GM18505 (cell line): ENCODE data around the gene ITGA11.

Source experiments
- ATAC-seq: cut with Tn5 transposase; IDR thresholded peaks from one replicate; pipeline ENCODE4 v1.9.1; 2021; ENCODE audit not compliant: unreplicated experiment
- POLR2A ChIP-seq: IDR thresholded peaks from 4 replicates; pipeline ENCODE4 v1.6.1; 2011; ENCODE audit warnings: borderline replicate concordance; ENCODE audit not compliant: insufficient read depth, insufficient read length; ENCODE audit errors: extremely low read depth

The ITGA11 gene

DNA sequence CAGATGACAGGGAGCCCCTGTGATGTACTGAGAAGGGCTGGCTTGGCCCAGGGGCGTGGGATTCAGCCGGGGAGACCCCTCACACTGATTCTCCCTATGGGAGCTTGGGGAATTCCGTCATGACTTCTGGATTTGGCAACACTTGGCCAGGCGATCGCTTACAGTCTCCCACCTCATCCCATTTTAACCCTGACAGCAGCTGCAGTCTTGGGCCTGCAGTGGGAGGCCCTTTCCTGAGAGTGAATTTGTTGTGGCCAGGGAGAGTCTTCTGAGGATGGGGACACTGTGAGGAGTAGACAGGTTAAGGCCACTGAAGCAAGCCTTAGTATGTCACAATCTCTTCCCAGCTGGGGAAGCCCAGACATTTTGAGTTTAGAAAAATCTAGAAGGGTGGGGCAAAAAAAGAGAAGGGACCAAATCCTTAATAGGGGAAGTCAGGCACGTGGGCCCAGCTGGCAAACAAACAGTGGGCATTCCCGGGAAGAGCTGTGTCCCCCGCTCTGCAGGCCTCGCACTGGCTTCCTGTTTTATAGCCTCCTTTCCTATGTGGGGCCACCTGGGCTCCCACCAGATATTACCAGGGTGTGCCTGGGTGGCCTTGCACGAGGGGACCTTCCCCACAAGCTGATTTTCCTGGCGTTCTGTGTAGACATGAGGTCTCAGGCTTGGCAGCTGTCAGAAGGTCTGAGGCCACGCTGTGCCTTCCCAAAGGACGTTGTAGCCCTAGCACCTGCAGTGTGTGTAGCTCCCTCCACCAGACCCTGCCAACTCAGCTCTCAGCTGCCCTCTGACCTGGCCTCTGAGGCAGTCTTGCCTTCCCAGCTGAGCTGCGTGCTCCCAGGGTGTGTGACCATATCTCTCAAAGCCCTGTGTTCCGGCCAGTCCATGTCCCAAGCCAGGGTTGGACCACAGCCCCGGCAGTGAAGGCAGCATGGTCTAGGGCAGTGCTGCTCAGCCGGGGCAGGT, 89.9 kb downstream of the ITGA11 start:
- no peak for TF ChIP-seq POLR2A
- no peak for ATAC-seq

DNA sequence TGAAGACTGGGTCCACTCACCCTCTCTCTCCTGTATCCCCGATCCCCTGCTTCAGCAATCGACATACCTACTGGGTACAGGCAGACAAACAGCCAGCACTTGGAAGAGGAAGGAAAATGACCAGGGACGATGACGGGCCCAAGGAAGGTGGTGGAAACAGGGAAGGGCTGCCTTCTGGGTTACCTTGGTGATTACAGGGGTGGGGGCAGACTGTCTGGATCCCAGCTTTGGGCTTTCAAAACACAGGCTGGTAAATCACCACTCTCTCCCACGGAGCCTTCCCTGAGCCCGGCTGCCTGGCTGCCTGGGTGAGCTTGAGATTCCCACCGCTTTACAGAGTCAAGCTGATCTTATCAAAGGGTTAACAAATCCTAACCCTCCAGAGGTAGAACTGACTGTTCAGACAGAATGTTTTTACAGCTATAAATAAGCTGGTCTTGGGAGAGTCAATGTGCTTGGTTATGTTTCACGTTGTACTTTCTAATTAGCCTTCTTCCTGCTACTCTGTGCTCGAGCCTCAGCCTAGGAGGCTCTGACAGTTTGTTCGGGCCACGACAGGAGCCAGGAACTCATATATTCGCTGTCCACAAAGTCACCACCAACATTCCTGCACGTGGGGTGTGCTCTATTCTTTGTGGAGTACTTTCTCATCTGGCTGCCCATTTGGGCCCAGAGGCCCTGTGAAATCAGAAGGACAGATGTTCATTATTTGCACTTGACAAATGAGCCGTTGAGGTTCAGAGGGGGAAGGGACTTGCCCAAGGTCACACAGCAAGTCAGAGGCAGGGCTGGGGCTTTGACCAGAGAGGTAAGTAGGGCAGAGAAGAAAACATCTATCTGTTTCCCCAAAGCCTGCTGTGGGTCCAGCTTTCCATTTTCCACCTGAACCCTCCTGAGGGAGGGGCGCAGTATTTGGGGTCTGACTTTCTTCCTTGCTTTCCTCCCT, 91.0 kb downstream of the ITGA11 start:
- no peak for TF ChIP-seq POLR2A
- no peak for ATAC-seq

DNA sequence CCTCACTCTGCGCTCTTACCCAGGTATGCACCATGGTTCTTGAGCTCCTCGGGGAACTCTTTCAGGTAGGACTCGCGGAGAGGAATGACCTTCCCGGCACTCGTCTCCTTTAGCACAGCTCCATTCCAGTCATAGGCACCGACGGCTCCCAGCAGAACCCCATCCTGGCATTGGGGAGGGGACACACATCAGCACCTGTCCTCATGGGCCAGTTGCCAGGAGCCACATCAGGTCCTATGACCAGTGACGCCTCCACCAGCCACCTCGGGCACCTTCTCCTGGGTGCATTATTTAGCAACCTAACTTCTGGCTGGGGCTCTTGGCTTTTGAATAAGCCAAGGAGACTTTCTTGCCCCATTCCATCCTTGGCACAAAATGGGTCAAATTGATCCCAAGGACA, 92.5 kb downstream of the ITGA11 start:
- no peak for ATAC-seq
- no peak for TF ChIP-seq POLR2A

DNA sequence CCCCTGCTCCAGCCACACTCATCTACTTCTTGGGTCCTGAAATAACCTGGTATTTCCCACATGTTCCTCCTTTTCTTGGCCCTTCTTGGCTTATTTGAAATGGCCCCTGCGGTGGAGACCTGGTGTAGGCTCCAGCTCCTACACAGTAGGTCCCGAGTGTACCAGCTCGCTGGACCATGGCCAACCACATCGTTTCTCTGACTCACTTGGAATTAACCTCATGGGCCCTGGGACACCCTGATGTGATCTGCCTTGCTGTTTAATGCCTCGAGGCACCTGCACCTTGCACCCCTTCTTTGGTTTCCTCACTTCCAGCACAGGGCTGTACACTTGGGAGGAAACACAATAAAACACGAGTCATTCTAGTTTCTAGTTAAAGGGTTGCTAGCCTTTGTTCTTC, 94.1 kb downstream of the ITGA11 start:
- TF ChIP-seq POLR2A, result no peak
- ATAC-seq, result no peak

DNA sequence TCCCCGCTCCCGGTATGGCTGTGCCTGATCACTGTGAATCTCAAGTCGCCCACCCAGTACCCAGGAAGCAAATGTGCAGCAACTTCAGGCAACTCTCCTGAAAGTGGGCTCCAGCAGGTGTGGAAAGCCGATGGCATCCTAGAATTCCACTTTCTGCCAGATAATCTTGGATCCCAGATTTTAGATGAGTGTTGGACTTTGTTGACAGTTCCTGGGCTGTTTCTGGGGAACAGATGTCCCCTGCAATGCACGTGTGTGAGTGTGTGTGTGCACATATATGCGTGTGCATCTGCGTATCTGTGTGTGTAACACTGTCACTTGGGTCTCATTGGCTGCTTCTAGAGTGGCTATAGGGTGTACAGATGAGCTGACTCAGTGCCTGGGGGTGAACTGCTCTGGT, 95.4 kb downstream of the ITGA11 start:
- no peak for TF ChIP-seq POLR2A
- no peak for ATAC-seq

DNA sequence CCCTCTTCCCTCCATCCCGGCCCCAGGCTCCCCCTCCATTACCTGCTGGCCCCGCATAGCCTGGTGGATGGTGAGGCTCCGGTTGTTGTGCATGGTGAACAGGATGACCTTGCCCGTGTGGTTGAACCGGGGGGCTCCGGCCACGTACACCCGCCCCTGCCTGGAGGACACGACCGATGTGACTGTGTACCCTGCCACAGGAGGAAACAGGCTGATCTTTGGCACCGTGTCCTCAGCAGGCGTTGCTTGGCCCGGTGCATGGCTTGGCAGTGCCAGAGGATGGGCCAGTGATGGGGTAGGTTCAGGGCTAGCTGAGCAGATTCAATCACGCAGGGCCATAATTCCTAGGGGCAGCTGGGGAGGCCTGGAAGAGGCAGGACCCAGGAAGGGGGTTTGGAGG, 96.3 kb downstream of the ITGA11 start:
- TF ChIP-seq POLR2A, result no peak
- ATAC-seq, result no peak

DNA sequence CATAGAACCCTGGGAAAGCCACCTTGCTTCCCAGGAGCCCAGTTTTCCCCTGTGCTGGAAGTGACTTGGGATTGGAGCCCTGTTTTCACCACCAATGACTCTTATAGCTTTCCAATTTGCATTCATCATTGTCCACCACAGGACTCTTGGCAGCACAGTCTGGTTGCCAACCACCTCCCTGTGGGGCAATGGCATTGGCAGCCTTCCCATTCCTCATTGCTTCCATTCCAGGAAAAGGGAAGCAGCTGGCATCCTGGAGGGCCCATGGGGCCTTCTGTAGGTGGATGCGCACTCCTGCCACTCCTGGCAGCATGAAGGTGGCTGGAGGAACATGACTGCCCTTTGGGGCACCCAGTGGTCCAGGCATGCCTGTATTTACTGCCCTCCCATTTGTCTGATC, 96.7 kb downstream of the ITGA11 start:
- no peak for ATAC-seq
- TF ChIP-seq POLR2A, result no peak

DNA sequence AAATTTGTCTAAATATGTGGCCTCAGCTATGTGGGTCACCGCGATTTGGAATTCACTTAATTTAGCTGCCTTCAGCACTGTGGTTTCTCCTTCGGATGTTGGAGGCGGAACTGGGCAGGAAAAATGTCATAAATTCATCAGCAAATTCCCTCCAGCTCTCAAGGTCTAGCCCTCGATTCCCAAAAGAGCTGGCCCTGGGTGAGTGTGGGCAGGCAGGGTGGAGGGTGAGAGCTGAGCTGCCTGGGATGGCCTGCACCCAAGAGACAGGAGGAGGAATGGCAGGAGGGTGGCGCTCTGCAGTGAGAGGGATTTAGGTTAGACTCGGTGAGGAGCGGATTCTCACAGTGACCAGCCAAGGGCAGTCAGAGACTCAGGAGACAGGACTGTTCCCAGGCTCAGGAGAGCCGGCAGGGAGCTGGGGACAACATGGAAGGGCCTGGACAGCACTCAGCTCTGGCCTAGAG, 97.3 kb downstream of the ITGA11 start:
- no peak for ATAC-seq
- no peak for TF ChIP-seq POLR2A

DNA sequence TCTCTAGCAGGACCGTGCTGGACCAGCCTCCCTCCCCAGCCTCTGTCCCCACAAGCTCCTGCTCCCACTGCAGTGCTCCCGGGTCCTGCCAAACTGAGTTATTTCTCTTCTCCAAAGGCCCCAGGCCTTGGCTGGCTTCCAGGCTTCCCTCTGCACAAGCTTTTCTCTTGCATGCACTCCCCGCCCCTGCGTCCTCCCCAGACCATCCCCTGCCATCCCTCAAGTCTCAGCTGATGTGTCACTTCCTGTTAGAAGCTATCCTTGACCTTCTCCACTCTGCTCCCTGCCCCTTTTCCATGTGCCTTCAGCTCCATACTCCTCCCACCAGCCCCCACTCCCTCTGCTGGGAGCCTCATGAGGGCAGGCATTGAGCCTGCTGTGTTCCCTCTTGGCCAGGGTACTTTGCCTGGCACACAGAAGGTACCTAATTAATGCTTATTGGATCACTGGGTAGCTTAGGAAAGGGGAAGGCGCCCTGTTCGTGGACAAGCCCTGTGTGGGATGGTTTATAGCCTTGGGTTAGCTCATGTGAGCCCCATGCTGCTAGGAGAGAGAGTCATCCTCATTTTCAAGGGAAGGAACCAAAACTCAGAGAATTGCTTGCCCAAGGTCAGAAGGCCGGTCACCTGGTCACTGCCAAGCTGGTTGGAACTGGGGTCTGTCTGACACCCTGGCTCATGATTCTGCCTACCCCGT, 98.0 kb downstream of the ITGA11 start:
- TF ChIP-seq POLR2A, result no peak
- ATAC-seq, result no peak

DNA sequence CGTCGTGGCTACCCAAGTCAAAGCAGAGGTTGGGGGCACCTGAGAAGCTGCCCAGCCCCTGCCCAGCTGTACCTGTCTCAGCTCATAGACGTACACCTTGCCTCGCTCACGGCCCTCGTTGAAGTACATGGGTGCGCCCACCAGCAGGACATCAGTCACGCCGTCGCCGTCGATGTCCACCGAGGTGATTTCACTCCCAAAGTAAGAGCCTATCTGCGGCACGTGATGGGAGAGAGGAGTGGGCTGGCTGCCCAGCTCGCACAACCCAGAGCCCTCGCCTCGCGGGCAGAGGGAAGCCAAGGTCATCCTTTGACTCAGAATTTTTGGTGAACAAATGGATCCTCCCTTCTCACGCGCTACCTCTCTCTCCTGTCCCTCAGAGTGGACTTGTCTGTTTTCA, 99.7 kb downstream of the ITGA11 start:
- ATAC-seq, result no peak
- TF ChIP-seq POLR2A, result no peak

DNA sequence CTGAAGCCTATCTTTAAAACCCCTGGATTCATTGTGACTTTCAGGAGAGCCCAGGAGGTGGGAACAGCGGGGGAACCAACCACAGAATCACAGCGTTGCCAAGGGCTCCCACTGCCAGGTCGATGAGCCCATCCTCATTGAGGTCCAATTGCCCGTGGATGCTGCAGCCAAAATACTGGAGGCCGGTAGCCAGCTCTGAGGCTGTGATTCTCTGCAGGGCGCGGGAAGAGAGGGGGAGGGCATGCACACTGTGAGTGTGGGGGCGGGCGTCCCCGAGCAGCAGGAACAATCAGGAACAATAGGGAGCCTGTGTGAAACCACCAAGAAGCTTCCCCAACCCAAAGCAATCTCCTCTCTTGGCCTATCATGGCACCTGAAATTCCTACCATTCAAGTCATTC, 101.1 kb downstream of the ITGA11 start:
- ATAC-seq, result no peak
- no peak for TF ChIP-seq POLR2A

DNA sequence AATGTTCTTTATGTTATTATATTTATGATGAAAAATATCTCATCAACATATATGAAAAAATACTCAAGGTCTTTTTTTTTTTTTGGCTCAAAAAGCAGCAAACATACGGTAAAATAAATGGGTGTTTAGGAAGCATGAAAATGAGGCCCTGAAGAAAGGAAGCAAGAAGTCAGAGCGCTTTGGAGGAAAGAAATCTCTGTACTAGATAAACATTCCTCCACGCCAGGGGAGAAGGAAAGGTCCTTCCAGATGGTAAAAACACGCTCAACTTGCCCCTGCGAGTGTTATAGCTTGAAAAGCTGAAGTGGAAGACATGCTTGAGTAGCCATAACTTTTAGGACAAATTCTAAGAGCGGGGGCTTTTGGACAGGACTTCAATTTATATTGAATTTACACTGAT, 101.5 kb downstream of the ITGA11 start:
- TF ChIP-seq POLR2A, result no peak
- ATAC-seq, result no peak

DNA sequence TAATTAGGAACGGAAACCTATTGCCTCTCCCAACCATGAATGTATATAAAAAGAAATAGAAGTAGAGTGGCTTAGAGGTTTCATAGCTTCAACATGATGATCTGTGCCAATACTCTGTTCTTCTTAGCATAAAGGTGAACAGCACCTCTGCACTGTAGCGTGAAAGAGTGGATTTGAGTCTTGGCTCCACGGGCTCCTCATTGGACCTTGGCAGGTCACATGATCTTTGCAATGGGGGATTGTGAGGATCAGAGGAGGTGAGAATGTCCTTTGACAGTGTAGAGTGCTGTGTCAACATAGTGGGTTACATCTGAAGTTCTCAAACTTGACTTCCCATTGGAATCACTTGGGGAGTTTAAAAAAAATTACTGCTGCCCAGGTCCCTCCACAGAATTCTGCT, 103.0 kb downstream of the ITGA11 start:
- TF ChIP-seq POLR2A, result no peak
- no peak for ATAC-seq

DNA sequence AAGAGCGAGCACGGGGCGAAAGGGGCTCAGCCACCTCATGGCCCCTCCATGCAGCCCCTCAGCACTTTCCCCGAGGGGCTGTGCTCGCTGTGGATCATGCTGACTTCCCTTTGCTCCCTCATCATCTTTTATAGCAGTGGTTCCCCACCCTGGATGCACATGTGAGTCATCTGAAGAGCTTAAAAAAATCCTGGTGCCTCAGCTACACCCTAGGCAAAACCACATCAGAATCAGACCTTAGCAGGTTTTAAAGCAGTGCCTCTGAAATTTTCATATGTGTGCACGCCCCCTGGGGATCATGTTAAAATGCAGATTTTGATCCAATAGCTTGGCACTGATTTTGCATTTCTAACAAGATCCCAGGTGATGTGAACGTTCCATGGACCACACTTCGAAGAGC, 103.5 kb downstream of the ITGA11 start:
- ATAC-seq, result no peak
- TF ChIP-seq POLR2A, result no peak
